Panc1 (cell line): ENCODE results near the gene FUT4.

Source experiments
- POLR2AphosphoS5 ChIP-seq: IDR thresholded peaks from 2 replicates; pipeline ENCODE4 v1.6.1; 2012; ENCODE audit warnings: mild to moderate bottlenecking, low read depth, low read length, moderate library complexity
- SIN3A ChIP-seq: IDR thresholded peaks from 2 replicates; pipeline ENCODE4 v1.6.1; 2012; ENCODE audit warnings: low read depth, mild to moderate bottlenecking, low read length, moderate library complexity, borderline replicate concordance; ENCODE audit not compliant: insufficient read depth
- TCF7L2 ChIP-seq: IDR thresholded peaks from 2 replicates; pipeline ENCODE4 v1.6.1; 2011; ENCODE audit warnings: mild to moderate bottlenecking, low read depth, low read length, inconsistent platforms
- TF ChIP-seq, protein P1 (sequence below), 2 experiments: IDR thresholded peaks; 2 replicates each; pipeline ENCODE4 v1.6.1; 2011 to 2012; ENCODE audit warnings: low read depth in 2 of 2, control low read depth in 1 of 2, low read length in 1 of 2, mild to moderate bottlenecking in 1 of 2, moderate library complexity in 1 of 2; ENCODE audit not compliant: insufficient read depth in 1 of 2
- TF ChIP-seq, protein P2 (sequence below): fragments of 450-650 bp; IDR thresholded peaks from 2 replicates; pipeline ENCODE4 v1.5.1; 2017; ENCODE audit warnings: mild to moderate bottlenecking

DNA sequence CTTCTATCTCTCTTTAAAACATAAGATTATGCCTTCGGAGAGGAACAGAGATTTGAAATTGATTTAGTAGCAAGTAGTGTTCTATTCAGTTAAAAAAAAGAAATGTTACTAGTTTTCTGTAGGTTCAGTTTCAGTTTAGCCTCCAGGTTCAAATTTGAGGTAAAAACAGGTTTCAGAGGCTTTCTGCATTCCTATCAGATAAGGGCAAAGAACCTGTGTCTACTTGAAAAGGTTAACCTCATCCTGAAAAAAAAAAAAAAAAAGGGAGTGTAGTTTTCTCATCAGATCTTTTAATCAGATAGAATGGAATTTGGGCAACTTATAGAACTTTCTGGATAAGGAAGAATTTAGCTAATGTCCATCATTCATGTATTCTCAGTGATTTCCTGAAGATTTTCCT lies 19.4 kb upstream of the FUT4 start:
- TF ChIP-seq, protein P1, sequence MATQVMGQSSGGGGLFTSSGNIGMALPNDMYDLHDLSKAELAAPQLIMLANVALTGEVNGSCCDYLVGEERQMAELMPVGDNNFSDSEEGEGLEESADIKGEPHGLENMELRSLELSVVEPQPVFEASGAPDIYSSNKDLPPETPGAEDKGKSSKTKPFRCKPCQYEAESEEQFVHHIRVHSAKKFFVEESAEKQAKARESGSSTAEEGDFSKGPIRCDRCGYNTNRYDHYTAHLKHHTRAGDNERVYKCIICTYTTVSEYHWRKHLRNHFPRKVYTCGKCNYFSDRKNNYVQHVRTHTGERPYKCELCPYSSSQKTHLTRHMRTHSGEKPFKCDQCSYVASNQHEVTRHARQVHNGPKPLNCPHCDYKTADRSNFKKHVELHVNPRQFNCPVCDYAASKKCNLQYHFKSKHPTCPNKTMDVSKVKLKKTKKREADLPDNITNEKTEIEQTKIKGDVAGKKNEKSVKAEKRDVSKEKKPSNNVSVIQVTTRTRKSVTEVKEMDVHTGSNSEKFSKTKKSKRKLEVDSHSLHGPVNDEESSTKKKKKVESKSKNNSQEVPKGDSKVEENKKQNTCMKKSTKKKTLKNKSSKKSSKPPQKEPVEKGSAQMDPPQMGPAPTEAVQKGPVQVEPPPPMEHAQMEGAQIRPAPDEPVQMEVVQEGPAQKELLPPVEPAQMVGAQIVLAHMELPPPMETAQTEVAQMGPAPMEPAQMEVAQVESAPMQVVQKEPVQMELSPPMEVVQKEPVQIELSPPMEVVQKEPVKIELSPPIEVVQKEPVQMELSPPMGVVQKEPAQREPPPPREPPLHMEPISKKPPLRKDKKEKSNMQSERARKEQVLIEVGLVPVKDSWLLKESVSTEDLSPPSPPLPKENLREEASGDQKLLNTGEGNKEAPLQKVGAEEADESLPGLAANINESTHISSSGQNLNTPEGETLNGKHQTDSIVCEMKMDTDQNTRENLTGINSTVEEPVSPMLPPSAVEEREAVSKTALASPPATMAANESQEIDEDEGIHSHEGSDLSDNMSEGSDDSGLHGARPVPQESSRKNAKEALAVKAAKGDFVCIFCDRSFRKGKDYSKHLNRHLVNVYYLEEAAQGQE (IDR thresholded peaks at IDR 0.05; ENCODE audit: insufficient read depth in 1 of 2, low read depth in 2 of 2, low read length in 1 of 2), result no peak
- TF ChIP-seq, protein P2, sequence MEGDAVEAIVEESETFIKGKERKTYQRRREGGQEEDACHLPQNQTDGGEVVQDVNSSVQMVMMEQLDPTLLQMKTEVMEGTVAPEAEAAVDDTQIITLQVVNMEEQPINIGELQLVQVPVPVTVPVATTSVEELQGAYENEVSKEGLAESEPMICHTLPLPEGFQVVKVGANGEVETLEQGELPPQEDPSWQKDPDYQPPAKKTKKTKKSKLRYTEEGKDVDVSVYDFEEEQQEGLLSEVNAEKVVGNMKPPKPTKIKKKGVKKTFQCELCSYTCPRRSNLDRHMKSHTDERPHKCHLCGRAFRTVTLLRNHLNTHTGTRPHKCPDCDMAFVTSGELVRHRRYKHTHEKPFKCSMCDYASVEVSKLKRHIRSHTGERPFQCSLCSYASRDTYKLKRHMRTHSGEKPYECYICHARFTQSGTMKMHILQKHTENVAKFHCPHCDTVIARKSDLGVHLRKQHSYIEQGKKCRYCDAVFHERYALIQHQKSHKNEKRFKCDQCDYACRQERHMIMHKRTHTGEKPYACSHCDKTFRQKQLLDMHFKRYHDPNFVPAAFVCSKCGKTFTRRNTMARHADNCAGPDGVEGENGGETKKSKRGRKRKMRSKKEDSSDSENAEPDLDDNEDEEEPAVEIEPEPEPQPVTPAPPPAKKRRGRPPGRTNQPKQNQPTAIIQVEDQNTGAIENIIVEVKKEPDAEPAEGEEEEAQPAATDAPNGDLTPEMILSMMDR, result no peak
- TF ChIP-seq POLR2AphosphoS5, result no peak
- TF ChIP-seq TCF7L2, result no peak
- no peak for TF ChIP-seq SIN3A
